HEK293T (cell line): ENCODE measurements around the gene MYO6.

Experiments
- BHLHE40 ChIP-seq: fragments of 450-650 bp; IDR thresholded peaks from 2 replicates; pipeline ENCODE4 v1.6.1; 2016; ENCODE audit warnings: mild to moderate bottlenecking, moderate library complexity, borderline replicate concordance
- FOXA1 ChIP-seq: fragments of 450-650 bp; IDR thresholded peaks from 2 replicates; pipeline ENCODE4 v1.6.1; 2016; ENCODE audit warnings: mild to moderate bottlenecking
- ZNF384 ChIP-seq: fragments of 450-650 bp; IDR thresholded peaks from 2 replicates; pipeline ENCODE4 v1.6.1; 2016

DNA sequence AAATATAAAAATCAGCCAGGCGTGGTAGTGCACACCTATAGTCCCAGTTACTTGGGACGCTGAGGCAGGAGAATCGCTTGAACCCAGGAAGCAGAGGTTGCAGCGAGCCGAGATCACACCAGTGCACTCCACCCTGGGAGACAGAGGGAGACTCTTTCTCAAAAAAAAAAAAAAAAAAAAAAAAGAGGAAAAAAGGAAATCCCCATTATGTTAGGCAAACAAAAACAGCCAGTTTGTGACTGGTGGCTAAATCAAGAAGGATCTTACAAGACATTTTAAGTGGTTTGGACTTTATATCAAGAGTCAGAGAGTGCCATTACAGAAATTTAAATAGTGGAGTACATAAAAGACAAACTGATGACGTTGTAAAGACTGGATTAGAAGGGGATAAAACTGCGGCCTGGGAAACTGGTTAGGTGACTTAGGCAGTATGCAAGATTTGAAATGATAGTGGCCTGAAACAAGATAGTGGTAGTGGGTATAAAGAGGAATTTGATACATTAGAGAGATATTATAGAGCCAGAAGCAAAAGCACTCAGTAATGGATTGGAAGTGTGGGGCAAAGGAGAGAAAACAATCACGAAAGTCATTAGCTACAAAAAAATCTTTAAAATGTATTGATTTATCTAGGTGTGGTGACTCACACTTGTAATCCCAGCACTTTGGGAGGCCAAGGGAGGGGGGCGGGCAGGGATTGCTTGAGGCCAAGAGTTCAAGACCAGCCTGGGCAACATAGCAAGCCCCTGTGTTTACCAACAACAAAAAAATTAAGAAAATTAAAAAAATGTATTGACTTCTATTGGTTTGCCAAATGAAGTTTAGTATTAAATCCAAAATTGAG, 1.7 kb upstream of the MYO6 start:
- TF ChIP-seq BHLHE40 (no peak), ZNF384 (peak; percentile 66), FOXA1 (no peak)
